ENCODE results near the gene UBASH3B.

Gene UBASH3B

GRCh38 chr11:122789907-122790306, 134.4 kb downstream of the UBASH3B start:
- DNase-seq: no peak

- DNase-seq: no peak
These were observed 135.9 kb downstream of the UBASH3B start for GRCh38 chr11:122791411-122791810.

GRCh38 chr11:122791836-122792235, 136.3 kb downstream of the UBASH3B start:
- DNase-seq: no peak

GRCh38 chr11:122793515-122793914, 138.0 kb downstream of the UBASH3B start:
- DNase-seq: no peak

- DNase-seq: no peak
These were observed 139.8 kb downstream of the UBASH3B start for GRCh38 chr11:122795307-122795706.

GRCh38 chr11:122796128-122796717, 140.7 kb downstream of the UBASH3B start:
- no peak for DNase-seq

GRCh38 chr11:122797651-122798050, 142.1 kb downstream of the UBASH3B start:
- no peak for DNase-seq

GRCh38 chr11:122799406-122800105, 144.0 kb downstream of the UBASH3B start:
- no peak for DNase-seq

GRCh38 chr11:122802876-122803275, 147.4 kb downstream of the UBASH3B start:
- DNase-seq: no peak

- DNase-seq: no peak
These were observed 147.8 kb downstream of the UBASH3B start for GRCh38 chr11:122803306-122803705.

GRCh38 chr11:122803716-122804115, 148.2 kb downstream of the UBASH3B start:
- DNase-seq: no peak

GRCh38 chr11:122804161-122804560, 148.6 kb downstream of the UBASH3B start:
- DNase-seq: no peak

GRCh38 chr11:122804796-122805195, 149.3 kb downstream of the UBASH3B start:
- no peak for DNase-seq

GRCh38 chr11:122807731-122808477, 152.4 kb downstream of the UBASH3B start:
- DNase-seq: no peak

GRCh38 chr11:122808478-122808869, 153.0 kb downstream of the UBASH3B start:
- no peak for DNase-seq

- no peak for DNase-seq
These were observed 154.3 kb downstream of the UBASH3B start for GRCh38 chr11:122809866-122810265.

- DNase-seq: no peak
These were observed 156.2 kb downstream of the UBASH3B start for GRCh38 chr11:122811721-122812120.

- DNase-seq: no peak
These were observed 157.1 kb downstream of the UBASH3B start for GRCh38 chr11:122812638-122813037.

GRCh38 chr11:122813176-122813893, 157.8 kb downstream of the UBASH3B start:
- no peak for DNase-seq

- DNase-seq: no peak
These were observed 158.4 kb downstream of the UBASH3B start for GRCh38 chr11:122813894-122814270.

- DNase-seq: no peak
These were observed 158.9 kb downstream of the UBASH3B start for GRCh38 chr11:122814401-122814800.

GRCh38 chr11:122815900-122816299, 160.4 kb downstream of the UBASH3B start:
- DNase-seq: no peak

All from hippocampal formation (tissue), 2 donors.